BLaER1 (cell line): Measurements from ENCODE around the gene CEACAM5.

ENCODE experiments used
- H3K27ac ChIP-seq: shearing (Covaris generic); formaldehyde crosslinking; 2 replicates; pipeline ENCODE4 v1.8.1; 2022
- H3K27me3 ChIP-seq: shearing (Covaris generic); formaldehyde crosslinking; 2 replicates; pipeline ENCODE4 v1.8.1; 2022
- H3K36me3 ChIP-seq: shearing (Covaris generic); formaldehyde crosslinking; 2 replicates; pipeline ENCODE4 v1.8.1; 2022
- H3K4me1 ChIP-seq: shearing (Covaris generic); formaldehyde crosslinking; 2 replicates; pipeline ENCODE4 v1.8.1; 2022
- H3K4me2 ChIP-seq: shearing (Covaris generic); formaldehyde crosslinking; 2 replicates; pipeline ENCODE4 v1.8.1; 2022
- H3K4me3 ChIP-seq: shearing (Covaris generic); formaldehyde crosslinking; 2 replicates; pipeline ENCODE4 v1.8.1; 2022
- H3K9ac ChIP-seq: shearing (Covaris generic); formaldehyde crosslinking; 2 replicates; pipeline ENCODE4 v1.8.1; 2022
- H3K9me3 ChIP-seq: shearing (Covaris generic); formaldehyde crosslinking; 2 replicates; pipeline ENCODE4 v1.8.1; 2022
- H4K20me1 ChIP-seq: shearing (Covaris generic); formaldehyde crosslinking; 2 replicates; pipeline ENCODE4 v1.8.1; 2022
- Cebpa-rat ChIP-seq: shearing (Covaris generic); IDR thresholded peaks from 2 replicates; pipeline ENCODE4 v1.8.1; 2022

The CEACAM5 gene

GRCh38 chr19:41774515-41774980 is 66.1 kb downstream of the CEACAM5 start:
- no peak for TF ChIP-seq Cebpa-rat
- H3K27ac ChIP-seq = no peak overlapping the region
- H3K4me2 ChIP-seq = peak overlapping the region; percentile 62

DNA sequence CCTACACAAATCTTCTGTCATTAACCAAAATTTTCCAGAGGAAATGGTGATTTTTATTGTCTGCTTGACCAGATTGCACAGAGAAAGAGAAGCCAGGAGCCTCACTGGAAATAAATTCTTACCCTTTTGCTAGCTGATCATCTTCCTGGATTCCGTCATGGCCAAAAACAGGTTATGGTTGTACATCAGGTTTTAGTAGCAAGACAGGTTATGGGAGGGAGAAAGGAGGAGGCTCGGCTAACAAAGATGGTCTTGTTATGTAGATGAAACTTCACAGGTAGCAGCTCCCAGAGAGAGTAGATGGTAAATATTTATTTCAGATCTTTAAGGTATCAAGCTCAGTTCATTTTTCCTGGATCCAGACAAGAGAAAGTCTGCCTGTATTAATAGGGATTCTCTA is 68.3 kb downstream of the CEACAM5 start:
- no peak overlapping the region for H3K9ac ChIP-seq
- no peak overlapping the region for H3K4me2 ChIP-seq
- H3K4me1 ChIP-seq = peaks cover 19% of the 10 kb centered on the region
- no peak for TF ChIP-seq Cebpa-rat
- no peaks in the 10 kb centered on the region for H4K20me1 ChIP-seq
- H3K36me3 ChIP-seq = no peaks in the 10 kb centered on the region
- H3K4me3 ChIP-seq = no peak overlapping the region
- H3K27ac ChIP-seq = no peak overlapping the region
- H3K9me3 ChIP-seq = no peaks in the 10 kb centered on the region
- no peaks in the 10 kb centered on the region for H3K27me3 ChIP-seq

More at GRCh38 chr19:41774515-41774980, 66.1 kb downstream of the CEACAM5 start:
- Histone ChIP-seq H3K9ac (no peak overlapping the region), H3K36me3 (no peaks in the 10 kb centered on the region), H3K4me1 (peaks cover 15% of the 10 kb centered on the region), H3K9me3 (no peaks in the 10 kb centered on the region), H3K4me3 (no peak overlapping the region), H4K20me1 (no peaks in the 10 kb centered on the region), H3K27me3 (no peaks in the 10 kb centered on the region)
